ENCODE measurements around the gene KCNQ5. TPM values are rescaled to one million over a fixed set of nuclear protein-coding genes. Genes with fewer than 3 reads are reported as not detected.

The KCNQ5 gene
- total and polyA plus RNA-seq, 2 of the 8 experiments (the other 6 are each of a cell fraction or from before 2014, with no cell fraction given) = 0.83 to 1.2 TPM

GRCh38 chr6:72947534-72947933 is 325.7 kb downstream of the KCNQ5 start:
- no peak overlapping the region for H3K23ac ChIP-seq (ENCODE audit: insufficient read length)
- FAIRE-seq (no peak), DNase-seq (ENCODE audit: low read depth in 1 of 2, low spot score in 2 of 2) (no peak)
- H2BK120ac ChIP-seq (replicated peaks; ENCODE audit: low read depth, low read length) = no peak overlapping the region
- H3K14ac ChIP-seq (ENCODE audit: insufficient read length) = no peak overlapping the region
- no peak overlapping the region for H4K8ac ChIP-seq (ENCODE audit: extremely low read depth, insufficient read depth, low read length)
- no peak overlapping the region for H3K4me3 ChIP-seq (ENCODE audit: extremely low read depth in 1 of 4, insufficient read depth in 2 of 4, low read depth in 3 of 4, low read length in 4 of 4)
- 76% methylated on average over 1 of the region's 1 CpG; no CpG with 5 or more reads in 1 of the 2 experiments for WGBS, 2 experiments (ENCODE audit: extremely low coverage in 1 of 2, insufficient coverage in 1 of 2, insufficient read length in 1 of 2, insufficient replicate concordance in 2 of 2, low coverage in 1 of 2, low lambda C conversion rate in 2 of 2, missing lambda C conversion rate in 1 of 2)
- H4K91ac ChIP-seq (replicated peaks; ENCODE audit: insufficient read length, low read length) = no peak overlapping the region
- ChIA-PET POLR2A (ENCODE audit: partially characterized antibody) (no interaction called here), CTCF (ENCODE audit: partially characterized antibody) (no interaction called here)
- H3K79me2 ChIP-seq (ENCODE audit: control insufficient read depth in 1 of 2, insufficient read depth in 2 of 2, low read length in 2 of 2) = no peaks in the 10 kb centered on the region
- H3K4me2 ChIP-seq (ENCODE audit: insufficient read depth in 1 of 2, low read depth in 2 of 2, low read length in 2 of 2) = no peak overlapping the region
- H4K20me1 ChIP-seq (replicated peaks in 1 of 2; ENCODE audit: control insufficient read depth in 1 of 2, insufficient read depth in 2 of 2, low read length in 2 of 2) = no peaks in the 10 kb centered on the region
- no peak overlapping the region for H3K18ac ChIP-seq (ENCODE audit: extremely low read depth, low read length)
- no peak overlapping the region for H3K9ac ChIP-seq (replicated peaks in 1 of 4; ENCODE audit: extremely low read depth in 1 of 4, low read depth in 3 of 4, low read length in 3 of 4)
- no peaks in the 10 kb centered on the region for H3K79me1 ChIP-seq (ENCODE audit: low read depth, low read length)
- no peak overlapping the region for H3K4ac ChIP-seq (replicated peaks; ENCODE audit: insufficient read length, low read depth, low read length)
- H4K5ac ChIP-seq (ENCODE audit: insufficient read length, low read depth, low read length) = no peak overlapping the region
- H3K27me3 ChIP-seq (replicated peaks in 1 of 4; ENCODE audit: control insufficient read depth in 3 of 4, extremely low read depth in 1 of 4, insufficient read depth in 3 of 4, low read length in 3 of 4) = no peaks in the 10 kb centered on the region
- H2AK5ac ChIP-seq (ENCODE audit: low read depth, low read length) = no peak overlapping the region
- no peaks in the 10 kb centered on the region for H3K4me1 ChIP-seq (replicated peaks in 1 of 4; ENCODE audit: control insufficient read depth in 3 of 4, insufficient read depth in 4 of 4, low read length in 3 of 4)
- no peak overlapping the region for H3K56ac ChIP-seq (replicated peaks; ENCODE audit: insufficient read length, low read depth, low read length)
- H2BK20ac ChIP-seq (ENCODE audit: low read length) = no peak overlapping the region
- H2BK5ac ChIP-seq (ENCODE audit: low read depth, low read length) = no peak overlapping the region
- H2BK15ac ChIP-seq (ENCODE audit: low read length) = no peak overlapping the region
- no peak overlapping the region for H3K27ac ChIP-seq (ENCODE audit: low read depth, low read length)
- no peaks in the 10 kb centered on the region for H3K23me2 ChIP-seq (ENCODE audit: low read depth, low read length)
- no peak overlapping the region for H2BK12ac ChIP-seq (ENCODE audit: low read depth, low read length)
- H3K9me3 ChIP-seq (ENCODE audit: insufficient read depth in 2 of 2, low read depth in 1 of 2, low read length in 1 of 2) = no peaks in the 10 kb centered on the region
- no peaks in the 10 kb centered on the region for H3K36me3 ChIP-seq (ENCODE audit: control insufficient read depth in 2 of 4, insufficient read depth in 4 of 4, low read length in 3 of 4)
- H2AFZ ChIP-seq (ENCODE audit: low read length) = no peak overlapping the region
- TF ChIP-seq RNF2 (IDR thresholded peaks at IDR 0.05; ENCODE audit: borderline replicate concordance, low read depth, low read length, missing control alignments, poor library complexity, severe bottlenecking) (no peak), E2F6 (IDR thresholded peaks at IDR 0.05) (no peak), HDAC6 (IDR thresholded peaks at IDR 0.05; ENCODE audit: low read depth, low read length) (no peak), ZNF274 (IDR thresholded peaks at IDR 0.05; ENCODE audit: borderline replicate concordance, extremely low read depth, low read length) (no peak), JUN (IDR thresholded peaks at IDR 0.05; ENCODE audit: low read depth, low read length) (no peak), BACH1 (IDR thresholded peaks at IDR 0.05; ENCODE audit: low read length) (no peak), JUND (IDR thresholded peaks at IDR 0.05; ENCODE audit: low read length) (no peak), RFX5 (IDR thresholded peaks at IDR 0.05; ENCODE audit: borderline replicate concordance, low read depth, low read length) (no peak), EGR1 (IDR thresholded peaks at IDR 0.05; ENCODE audit: borderline replicate concordance, low read depth, low read length) (no peak), CHD2 (IDR thresholded peaks at IDR 0.05; ENCODE audit: low read length) (no peak), POLR2AphosphoS5 (IDR thresholded peaks at IDR 0.05; ENCODE audit: low read depth, low read length) (no peak), MAFK (IDR thresholded peaks at IDR 0.05; ENCODE audit: low read depth, low read length) (no peak), NRF1 (IDR thresholded peaks at IDR 0.05; ENCODE audit: low read depth, low read length) (no peak), KDM5A (IDR thresholded peaks at IDR 0.05; ENCODE audit: low read length) (no peak), GTF2F1 (IDR thresholded peaks at IDR 0.05; ENCODE audit: borderline replicate concordance, low read depth, low read length) (no peak)

Measured in H1 (cell line).